ENCODE results near the gene AVP.

AVP gene

DNA sequence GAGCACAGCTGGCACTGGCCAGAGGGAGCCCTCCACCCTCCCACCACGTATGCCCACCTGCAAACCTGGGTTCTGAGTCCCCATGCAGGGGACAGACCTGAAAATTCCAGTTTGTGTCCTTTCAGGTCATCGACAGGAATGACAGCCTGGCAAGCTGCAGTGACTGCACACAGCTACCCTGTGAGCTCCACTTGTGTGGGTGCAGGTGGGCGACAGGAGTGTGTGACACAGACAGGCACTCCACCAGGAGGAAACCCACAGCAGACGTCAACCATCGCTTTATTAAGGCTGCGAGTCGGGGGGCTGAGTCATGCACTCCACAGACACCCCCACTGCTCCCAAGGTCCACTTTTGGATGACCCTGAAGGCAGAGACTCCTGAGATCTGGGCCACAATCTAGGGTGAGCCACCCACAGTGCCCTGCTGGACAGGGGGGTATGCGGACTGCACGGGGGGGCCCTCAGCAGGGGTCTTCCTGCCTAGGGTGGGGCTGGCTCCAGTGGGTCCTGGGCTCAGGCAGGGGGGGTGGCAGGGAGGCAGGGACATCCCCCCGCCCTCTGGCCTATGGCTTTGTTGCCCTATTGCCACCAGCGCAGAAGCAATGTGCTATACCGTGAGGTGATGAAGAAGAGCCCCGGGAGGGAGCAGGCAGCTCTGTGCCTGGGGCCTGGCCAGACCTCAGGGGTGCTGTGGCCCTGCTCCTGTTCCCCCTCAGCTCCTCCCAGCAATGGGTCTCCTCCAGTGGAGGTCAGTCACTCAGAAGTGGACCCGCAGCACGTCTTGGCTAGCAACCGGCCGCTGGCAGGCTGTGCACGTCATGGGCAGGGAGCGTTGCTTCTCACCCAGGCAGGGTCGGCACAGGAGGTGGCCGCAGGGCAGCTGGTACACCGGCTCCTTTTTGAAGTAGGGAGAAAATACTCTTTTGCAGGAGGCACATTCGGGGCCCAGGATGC is 25.1 kb upstream of the AVP start:
- no peak overlapping the region for H3K27ac ChIP-seq
- H3K4me1 ChIP-seq: no peaks in the 10 kb centered on the region
- H3K79me2 ChIP-seq: no peaks in the 10 kb centered on the region
- H2AFZ ChIP-seq: no peak overlapping the region
- H3K9me3 ChIP-seq (ENCODE audit: control insufficient read depth, low read length): no peaks in the 10 kb centered on the region
- H3K4me2 ChIP-seq (ENCODE audit: low read length): no peak overlapping the region
- H3K36me3 ChIP-seq (ENCODE audit: control insufficient read depth, insufficient read depth, low read length): no peaks in the 10 kb centered on the region
- H3K27me3 ChIP-seq (ENCODE audit: control insufficient read depth, insufficient read depth, low read length): no peaks in the 10 kb centered on the region
- no peak overlapping the region for H3K9ac ChIP-seq
- H3K4me3 ChIP-seq (ENCODE audit: low read depth, low read length): no peak overlapping the region
- TF ChIP-seq, protein P1, sequence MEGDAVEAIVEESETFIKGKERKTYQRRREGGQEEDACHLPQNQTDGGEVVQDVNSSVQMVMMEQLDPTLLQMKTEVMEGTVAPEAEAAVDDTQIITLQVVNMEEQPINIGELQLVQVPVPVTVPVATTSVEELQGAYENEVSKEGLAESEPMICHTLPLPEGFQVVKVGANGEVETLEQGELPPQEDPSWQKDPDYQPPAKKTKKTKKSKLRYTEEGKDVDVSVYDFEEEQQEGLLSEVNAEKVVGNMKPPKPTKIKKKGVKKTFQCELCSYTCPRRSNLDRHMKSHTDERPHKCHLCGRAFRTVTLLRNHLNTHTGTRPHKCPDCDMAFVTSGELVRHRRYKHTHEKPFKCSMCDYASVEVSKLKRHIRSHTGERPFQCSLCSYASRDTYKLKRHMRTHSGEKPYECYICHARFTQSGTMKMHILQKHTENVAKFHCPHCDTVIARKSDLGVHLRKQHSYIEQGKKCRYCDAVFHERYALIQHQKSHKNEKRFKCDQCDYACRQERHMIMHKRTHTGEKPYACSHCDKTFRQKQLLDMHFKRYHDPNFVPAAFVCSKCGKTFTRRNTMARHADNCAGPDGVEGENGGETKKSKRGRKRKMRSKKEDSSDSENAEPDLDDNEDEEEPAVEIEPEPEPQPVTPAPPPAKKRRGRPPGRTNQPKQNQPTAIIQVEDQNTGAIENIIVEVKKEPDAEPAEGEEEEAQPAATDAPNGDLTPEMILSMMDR (IDR thresholded peaks at IDR 0.05): no peak

DNA sequence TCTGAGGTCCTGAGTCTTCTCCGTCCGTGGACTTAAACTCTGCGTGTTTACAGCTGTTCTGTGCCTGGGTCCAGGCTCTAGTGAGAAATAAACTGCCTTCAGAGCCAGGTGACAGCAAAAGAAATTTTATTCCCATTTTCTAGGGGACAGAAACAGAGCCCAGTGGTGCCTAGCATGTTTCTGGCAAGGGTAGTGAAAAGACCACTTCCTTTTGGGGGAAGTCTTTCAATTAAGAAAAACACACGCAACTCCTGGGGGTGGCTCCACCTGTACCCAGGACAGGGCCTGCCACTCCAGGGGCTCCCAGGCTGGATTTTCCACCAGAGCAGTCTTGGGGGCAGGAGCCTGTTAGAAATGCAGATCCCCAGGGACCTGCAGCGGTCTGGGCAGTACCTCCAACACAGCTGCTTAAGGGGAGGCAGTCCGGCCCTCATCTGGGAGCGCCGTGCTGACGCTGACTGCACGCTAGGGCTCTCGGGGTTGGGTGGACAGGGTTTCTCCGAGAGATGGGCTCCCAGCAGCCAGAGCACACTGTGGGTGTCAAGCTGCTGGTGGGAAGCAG is 23.0 kb upstream of the AVP start:
- H3K4me3 ChIP-seq (ENCODE audit: low read depth, low read length): no peak overlapping the region
- H3K27me3 ChIP-seq (ENCODE audit: control insufficient read depth, insufficient read depth, low read length): no peaks in the 10 kb centered on the region
- H3K9me3 ChIP-seq (ENCODE audit: control insufficient read depth, low read length): no peaks in the 10 kb centered on the region
- H3K36me3 ChIP-seq (ENCODE audit: control insufficient read depth, insufficient read depth, low read length): no peaks in the 10 kb centered on the region
- H3K9ac ChIP-seq: no peak overlapping the region
- TF ChIP-seq, protein P1 (IDR thresholded peaks at IDR 0.05): no peak
- no peak overlapping the region for H2AFZ ChIP-seq
- no peak overlapping the region for H3K4me2 ChIP-seq (ENCODE audit: low read length)
- no peaks in the 10 kb centered on the region for H3K79me2 ChIP-seq
- H3K27ac ChIP-seq: no peak overlapping the region
- H3K4me1 ChIP-seq: no peaks in the 10 kb centered on the region

DNA sequence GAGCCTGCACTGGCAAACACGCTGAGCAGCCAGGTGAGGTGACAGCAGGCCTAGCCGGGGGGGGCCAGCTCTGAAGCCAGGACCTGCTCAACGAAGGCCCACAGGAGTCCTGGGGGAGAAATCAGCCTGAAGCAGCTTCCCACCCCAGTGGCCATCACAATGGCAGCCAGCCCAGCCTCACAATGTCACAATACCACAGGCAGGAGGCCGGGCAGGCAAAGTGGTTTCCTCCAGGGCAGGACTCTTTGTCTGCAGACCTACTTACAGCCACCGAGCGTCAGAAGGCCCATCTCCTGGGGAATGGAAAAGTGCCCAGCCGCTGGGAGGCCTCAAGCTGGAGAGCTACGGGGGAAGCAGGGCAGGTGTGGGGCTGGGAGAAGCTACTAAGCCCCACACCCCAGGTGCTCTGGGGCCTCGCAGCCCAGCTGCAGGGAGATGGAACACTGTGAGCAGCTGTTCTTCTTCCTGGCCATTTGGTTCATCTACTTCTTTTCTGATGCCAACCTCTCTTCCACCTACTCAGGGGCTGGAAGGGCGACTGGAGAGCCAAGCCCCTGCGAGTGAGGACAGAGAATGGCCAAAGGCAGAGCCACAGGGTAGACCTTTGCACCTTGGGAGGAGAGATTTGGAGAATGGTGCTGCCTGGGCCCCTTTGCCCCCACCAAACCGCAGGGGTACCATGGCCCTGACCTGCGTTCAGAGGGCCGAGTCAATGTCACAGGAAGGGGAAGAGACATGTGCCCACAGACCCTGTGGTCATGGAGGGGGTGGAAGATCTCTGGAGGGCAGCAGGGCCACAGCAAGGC is 22.3 kb upstream of the AVP start:
- Histone ChIP-seq H3K79me2 (no peaks in the 10 kb centered on the region), H2AFZ (no peak overlapping the region), H3K9me3 (ENCODE audit: control insufficient read depth, low read length) (no peaks in the 10 kb centered on the region), H3K27ac (no peak overlapping the region), H3K27me3 (ENCODE audit: control insufficient read depth, insufficient read depth, low read length) (no peaks in the 10 kb centered on the region), H3K4me2 (ENCODE audit: low read length) (no peak overlapping the region), H3K4me1 (no peaks in the 10 kb centered on the region), H3K9ac (no peak overlapping the region), H3K4me3 (ENCODE audit: low read depth, low read length) (no peak overlapping the region), H3K36me3 (ENCODE audit: control insufficient read depth, insufficient read depth, low read length) (no peaks in the 10 kb centered on the region)
- TF ChIP-seq, protein P1 (IDR thresholded peaks at IDR 0.05): no peak

DNA sequence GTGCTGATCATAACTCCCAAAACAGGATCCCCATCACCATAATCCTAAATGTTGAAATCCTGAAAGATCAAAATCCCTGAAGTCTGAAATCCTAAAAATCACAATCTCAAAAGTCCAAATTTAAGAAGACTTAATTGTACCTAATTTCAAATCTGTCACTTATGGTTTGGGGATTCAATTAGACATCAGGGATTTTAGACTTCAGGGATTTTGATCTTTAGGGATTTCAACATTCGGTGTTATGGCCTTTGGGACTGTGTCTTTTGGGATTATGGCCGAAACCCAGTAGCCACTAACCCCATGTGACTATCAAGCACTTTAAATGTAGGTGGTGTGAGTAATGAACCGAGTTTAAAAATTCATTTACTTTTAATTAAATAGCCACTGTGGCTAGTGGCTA is 21.7 kb upstream of the AVP start:
- Histone ChIP-seq H3K36me3 (ENCODE audit: control insufficient read depth, insufficient read depth, low read length) (no peaks in the 10 kb centered on the region), H3K4me1 (no peaks in the 10 kb centered on the region)

More for the DNA sequence above, 21.7 kb upstream of the AVP start:
- no peak overlapping the region for H2AFZ ChIP-seq
- H3K4me2 ChIP-seq (ENCODE audit: low read length): no peak overlapping the region
- no peaks in the 10 kb centered on the region for H3K9me3 ChIP-seq (ENCODE audit: control insufficient read depth, low read length)
- H3K27me3 ChIP-seq (ENCODE audit: control insufficient read depth, insufficient read depth, low read length): no peaks in the 10 kb centered on the region
- no peak overlapping the region for H3K4me3 ChIP-seq (ENCODE audit: low read depth, low read length)
- H3K27ac ChIP-seq: no peak overlapping the region
- H3K9ac ChIP-seq: no peak overlapping the region
- TF ChIP-seq, protein P1 (IDR thresholded peaks at IDR 0.05): no peak
- H3K79me2 ChIP-seq: no peaks in the 10 kb centered on the region
